ENCODE results near the gene SLCO2B1.

Gene SLCO2B1

DNA sequence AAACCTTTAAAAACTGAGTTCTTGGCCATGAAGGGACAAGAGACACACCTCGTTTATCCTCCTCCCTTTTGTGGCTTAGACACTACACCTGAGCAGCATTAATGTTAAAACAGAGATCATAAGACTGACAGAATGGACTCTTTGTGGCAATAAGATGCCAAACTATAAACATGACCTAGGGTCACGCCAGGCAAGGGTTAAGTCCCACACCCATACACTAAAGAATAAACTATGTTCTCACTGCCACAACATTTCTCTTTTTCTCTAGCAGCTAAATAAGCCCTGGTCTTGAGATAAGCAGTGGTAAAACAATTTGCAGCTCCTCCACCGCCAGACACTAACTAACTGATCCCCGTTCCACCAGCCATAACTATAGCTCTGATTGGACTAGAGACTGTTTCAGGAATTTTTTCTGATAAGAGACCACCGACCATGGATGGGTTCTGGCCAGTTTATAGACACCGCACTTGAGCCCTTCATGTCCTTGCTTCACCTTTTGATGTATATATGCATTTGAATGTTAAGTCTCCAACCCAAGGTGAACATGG, 4.9 kb upstream of the SLCO2B1 start:
- DNase-seq, result no peak

- no peak for DNase-seq
These were observed 4.2 kb upstream of the SLCO2B1 start for GRCh38 chr11:75146711-75147110.

DNA sequence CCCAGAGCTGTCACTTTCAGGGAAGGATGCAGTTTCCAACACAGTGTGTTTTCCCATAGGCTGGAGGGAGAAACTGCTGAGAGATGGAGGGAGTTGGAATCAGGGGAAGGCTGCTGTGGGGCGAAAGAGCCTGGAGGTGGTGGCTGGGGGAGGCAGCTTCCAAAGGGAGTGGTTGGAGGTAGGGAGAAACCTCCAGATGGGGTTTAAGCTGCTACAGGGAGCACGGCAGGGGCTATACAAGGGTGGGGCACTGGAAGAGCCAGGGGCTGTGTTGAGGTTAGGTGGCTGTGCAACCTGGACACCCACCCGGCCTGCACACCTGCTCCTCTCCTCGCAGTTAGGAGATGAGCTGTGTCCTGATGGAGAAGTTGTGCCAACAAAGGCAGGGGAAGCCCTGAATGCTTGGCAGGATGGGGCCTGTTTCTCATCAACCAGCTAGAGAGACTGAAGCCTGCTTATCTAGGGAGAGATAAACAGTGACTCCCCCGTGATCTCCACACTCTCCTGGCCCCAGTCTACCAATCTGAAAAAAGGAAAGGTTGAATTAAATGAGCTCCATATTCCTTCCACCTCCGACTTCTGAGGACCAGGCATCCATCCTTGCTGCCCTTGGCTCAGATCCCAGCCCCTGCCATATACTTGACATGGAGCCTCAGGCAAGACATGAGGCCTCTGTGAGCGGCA, 3.6 kb upstream of the SLCO2B1 start:
- no peak for DNase-seq

DNA sequence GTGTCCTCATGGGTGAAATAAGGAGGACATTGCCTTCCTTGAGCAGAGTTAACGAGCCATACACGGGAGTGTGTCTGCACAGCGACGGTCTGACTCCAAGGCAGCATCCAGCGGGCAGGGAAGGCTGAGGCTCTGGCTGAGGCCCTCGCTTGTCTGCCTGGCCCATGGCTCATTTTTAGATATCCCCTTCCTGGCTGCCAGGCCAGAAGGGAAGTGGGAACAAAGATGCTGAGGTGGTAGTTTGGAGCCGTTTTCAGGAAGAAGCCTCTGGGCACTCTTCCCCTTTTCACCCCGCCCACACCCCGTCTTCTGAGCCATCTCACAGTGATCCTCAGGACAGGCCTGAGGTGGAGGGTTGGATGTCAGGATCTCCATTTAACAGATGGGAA, 3.0 kb upstream of the SLCO2B1 start:
- DNase-seq, result no peak

- no peak for DNase-seq
These were observed 2.4 kb upstream of the SLCO2B1 start for GRCh38 chr11:75148436-75148983.

DNA sequence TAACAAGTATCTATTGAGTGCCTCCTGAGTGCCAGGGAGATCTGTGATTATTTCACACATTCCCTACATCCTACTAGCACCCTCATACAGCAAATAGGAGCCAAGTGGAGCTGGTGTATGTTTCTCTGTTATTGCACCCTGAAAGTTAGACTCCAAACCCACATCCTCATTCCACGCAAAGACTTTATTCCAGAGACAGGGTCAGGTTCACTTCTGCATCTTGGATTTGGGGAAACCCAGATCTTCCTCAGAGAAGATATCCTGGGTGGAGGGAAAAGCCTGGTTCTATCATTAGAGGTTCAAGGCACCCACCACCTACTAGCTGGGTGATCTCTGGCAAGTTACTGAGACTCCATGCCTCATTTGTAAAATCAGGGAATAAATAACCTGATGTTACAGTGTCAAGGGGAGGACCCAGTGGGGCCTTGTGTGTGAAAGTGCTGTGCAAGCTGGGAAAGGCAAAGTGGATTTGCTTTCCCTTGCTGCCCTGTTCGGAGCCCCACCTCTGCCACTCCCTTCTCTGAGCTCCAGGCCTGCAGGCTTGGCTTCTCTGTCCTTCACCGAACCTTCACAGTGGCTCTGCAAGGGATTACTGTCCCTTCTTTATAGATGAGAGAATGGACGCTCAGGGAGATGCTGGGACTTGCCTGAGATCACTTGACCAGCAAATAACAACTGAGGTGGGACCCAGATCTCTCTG, 991 bp upstream of the SLCO2B1 start:
- DNase-seq, result no peak

DNA sequence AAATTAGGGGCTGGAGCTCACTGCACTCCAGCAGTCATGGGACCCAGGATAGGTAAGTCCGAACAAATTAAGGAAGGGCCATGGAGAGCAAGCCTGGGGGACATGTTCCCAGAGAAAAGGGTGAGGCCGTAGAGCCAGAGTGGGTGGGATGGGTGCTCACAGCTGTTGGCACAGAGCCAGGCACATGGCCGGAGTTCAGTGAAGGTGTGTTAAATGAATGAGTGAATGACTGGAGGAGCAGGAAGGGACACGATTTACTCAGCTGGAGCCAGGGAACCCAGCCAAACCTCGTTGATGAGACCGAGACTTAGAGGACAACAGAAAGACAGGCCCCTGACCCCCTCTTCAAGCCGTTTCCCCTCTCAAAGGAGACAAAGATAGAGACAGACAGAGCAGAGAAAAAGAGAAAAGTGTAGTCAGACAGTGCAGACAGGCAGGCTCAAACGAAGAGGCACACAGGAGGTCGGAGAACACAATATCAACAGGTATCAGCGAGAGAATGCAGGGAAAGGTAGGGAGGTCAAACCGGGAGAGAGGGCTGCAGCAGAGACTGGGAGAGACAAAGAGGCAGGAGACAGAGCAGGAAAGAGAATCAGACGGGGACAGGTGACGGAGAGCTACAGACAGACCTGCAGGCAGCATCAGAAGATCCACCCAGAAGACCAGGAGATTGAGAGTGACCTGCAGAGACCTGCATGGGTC, 590 bp downstream of the SLCO2B1 start:
- no peak for DNase-seq

- no peak for DNase-seq
These were observed 1.2 kb downstream of the SLCO2B1 start for GRCh38 chr11:75152090-75152489.

DNA sequence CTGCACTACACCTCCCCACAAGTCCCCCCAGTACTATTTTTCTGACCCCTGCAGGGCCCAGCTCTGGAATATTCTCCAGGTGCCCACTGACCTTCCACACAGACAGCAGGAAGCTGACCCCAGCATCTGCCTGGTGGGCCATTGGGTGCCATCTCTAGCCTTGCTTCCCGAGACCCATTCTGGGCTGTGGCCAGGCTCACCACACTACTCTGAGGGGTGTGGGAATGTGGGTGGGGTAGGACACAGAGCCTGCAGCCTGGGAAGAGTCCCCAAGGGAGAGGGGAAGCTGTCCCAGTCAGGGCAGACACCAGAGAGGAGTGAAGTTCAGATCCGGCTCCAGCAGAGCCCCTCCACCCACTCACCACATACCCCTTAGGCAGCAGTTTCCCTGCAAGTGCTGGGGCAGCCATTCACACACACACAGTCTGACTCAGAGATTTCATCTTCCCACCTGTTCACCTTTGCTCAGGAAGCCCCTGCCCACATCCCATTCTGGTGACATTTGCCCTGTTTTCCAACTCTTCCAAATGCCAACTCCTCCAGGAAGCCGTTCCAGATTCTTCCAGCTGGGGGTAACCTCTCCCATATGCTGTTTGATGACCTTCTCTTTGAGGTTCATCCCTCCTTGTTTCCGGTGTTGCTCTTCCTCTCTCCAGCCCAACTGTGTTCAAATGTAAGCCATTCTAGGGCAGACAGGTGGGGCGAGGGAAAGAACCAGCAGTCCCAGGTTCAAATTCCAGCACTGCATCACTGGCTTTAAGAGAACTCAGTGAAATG, 1.9 kb downstream of the SLCO2B1 start:
- no peak for DNase-seq

DNA sequence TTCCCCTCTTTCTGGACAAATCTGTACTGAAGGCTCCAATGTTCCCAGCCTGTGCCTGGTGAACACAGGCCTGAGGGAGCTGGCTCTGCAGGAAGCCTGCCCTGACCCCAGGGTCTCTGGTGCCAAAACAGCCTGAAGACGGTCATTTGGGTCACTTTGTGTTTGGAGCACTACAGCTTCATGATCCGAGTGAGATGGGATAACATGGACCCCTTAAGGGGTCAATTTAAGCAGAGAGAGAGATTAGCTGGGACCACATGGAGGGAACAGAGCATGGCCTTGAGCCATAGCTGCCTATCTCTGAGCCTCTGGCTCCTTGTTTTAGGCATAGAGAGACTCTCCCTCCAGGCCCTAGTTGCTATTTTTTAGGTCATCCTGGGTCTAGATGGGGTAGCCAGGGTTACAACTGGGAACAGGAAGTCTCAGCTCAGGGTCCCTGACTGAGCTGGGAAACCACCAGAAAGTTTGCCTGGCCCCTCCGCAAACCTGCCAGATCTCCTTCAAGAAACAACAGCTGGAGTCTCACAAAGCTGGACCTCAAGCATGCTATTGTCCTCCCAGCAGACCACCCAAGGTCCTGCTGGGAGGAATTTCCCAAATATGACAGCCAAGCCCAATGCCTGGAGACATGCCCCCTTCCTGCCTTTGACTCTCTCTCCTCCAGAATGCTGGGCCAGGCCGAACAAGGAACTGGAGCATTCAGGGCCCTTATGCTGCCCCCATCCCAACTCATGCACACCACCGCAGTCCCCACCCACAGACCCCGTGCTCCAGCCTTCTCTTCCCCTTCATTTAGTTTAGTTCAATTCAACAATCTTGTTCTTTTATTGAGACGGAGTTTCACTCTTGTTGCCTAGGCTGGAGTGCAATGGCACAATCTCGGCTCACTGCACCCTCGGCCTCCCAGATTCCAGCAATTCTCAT, 4.0 kb downstream of the SLCO2B1 start:
- DNase-seq, result no peak

- no peak for DNase-seq
These were observed 4.9 kb downstream of the SLCO2B1 start for GRCh38 chr11:75155570-75156422.

GRCh38 chr11:75158241-75158640, 7.3 kb downstream of the SLCO2B1 start:
- no peak for DNase-seq

- no peak for DNase-seq
These were observed 7.8 kb downstream of the SLCO2B1 start for GRCh38 chr11:75158696-75159150.

DNA sequence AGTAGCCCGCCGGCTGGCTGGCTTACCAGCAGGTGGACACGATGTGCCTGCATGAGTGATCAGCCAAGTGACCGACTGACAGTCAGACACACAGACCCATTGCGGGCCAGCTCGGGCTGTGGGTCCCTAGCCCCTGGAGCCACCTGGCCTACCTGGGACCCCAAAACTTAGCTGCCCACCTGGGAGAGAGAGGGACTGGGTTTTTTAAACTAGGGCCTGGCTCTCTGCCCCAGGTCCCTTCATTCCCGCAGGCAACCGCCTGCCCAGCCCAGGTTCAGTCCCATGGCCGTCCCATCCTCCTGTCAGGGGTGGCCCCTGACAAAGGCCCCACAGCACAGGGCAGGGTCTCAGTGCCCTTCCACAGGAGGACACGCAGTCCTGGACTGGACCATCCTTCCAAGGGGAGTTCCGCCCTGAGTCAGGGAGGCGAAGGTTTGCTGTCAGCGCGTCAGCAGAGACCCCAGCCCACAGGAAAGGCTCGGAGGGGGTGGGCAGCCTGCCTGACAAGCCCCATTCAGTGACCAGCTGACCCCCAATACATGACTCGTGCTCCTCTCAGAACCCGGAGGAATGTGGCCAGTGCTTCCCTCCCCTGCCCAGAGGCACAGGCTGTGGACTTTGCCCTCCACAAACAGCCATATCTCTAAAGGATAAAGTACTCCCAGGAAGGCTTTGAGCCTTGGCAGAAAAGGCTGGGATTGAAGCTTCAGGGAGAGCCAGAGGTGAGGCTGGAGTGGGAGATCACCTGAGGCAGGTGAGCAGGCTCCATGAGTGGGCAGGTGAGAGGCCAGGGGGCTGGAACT, 8.4 kb downstream of the SLCO2B1 start:
- no peak for DNase-seq

- no peak for DNase-seq
These were observed 9.4 kb downstream of the SLCO2B1 start for GRCh38 chr11:75160220-75160757.

DNA sequence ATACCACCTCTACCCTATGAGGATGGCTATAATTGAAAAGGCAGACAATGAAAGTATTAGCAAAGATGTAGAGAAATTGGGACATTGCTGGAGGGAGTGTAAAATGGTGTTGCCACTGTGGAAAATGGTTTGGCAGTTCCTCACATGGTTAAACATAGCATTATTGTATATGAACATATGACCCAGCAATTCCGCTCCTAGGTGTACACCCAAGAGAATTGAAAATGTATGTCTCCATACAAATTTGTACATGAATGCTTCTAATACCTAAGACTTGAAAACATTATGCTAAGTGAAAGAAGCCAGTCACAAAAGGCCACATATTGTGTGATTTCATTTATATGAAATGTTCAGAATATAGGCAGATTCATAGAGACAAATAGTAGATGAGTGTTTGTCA, 10.0 kb downstream of the SLCO2B1 start:
- DNase-seq, result no peak

DNA sequence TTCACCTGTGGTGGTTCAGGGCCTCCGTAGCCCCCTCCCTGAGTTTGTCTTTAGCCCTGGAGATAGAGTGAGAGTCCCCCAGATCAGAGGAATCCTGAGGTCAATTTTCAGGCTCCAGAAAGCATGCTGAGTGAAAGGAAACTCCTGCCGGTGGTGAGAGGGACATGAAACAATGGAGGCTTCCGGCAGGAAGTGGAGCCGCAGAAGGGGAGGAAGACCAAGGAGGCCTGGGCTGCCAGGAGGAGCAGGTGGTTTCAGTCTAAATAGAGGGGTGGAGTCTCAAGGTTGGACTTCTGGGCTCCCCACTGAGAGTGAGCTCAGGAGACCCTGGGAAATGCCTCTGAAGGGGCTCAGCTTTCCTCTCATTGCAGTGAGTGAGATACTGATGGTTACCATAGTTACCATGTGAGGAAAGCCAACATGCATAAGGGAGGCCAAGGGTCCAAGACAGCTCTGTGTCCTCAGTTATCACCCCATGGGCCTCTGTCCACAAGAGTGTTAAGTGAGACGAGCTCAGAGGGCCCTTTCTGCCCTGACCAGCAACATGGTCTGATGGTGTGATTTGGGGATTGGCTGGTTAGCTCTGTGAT, 10.7 kb downstream of the SLCO2B1 start:
- DNase-seq, result no peak

GRCh38 chr11:75162954-75163353, 12.0 kb downstream of the SLCO2B1 start:
- no peak for DNase-seq
